Vagina (tissue), 2 donors: ENCODE measurements around the gene LHFPL3.

Source experiments
- POLR2A ChIP-seq, 2 donors: fragments of 450-650 bp; IDR thresholded peaks; one replicate each; pipeline ENCODE4 v1.6.1; 2017; ENCODE audit warnings: antibody characterized with exemption in 2 of 2, mild to moderate bottlenecking in 2 of 2, moderate library complexity in 2 of 2
- POLR2AphosphoS5 ChIP-seq, 2 donors: sonication (generic); formaldehyde crosslinking; IDR thresholded peaks; one replicate each; pipeline ENCODE4 v1.9.0; 2017; ENCODE audit warnings: antibody characterized with exemption in 2 of 2, mild to moderate bottlenecking in 2 of 2, low read depth in 1 of 2; ENCODE audit not compliant: insufficient read depth in 1 of 2
- TF ChIP-seq, protein P1 (sequence below), 3 experiments: fragments of 450-650 bp in 2 of 3; fragments of 200-600 bp in 1 of 3; sonication (generic) in 1 of 3; IDR thresholded peaks; one replicate each; pipeline ENCODE4 v1.5.1; 2017 to 2019; ENCODE audit warnings: antibody characterized with exemption in 3 of 3, mild to moderate bottlenecking in 2 of 3, moderate library complexity in 2 of 3

DNA sequence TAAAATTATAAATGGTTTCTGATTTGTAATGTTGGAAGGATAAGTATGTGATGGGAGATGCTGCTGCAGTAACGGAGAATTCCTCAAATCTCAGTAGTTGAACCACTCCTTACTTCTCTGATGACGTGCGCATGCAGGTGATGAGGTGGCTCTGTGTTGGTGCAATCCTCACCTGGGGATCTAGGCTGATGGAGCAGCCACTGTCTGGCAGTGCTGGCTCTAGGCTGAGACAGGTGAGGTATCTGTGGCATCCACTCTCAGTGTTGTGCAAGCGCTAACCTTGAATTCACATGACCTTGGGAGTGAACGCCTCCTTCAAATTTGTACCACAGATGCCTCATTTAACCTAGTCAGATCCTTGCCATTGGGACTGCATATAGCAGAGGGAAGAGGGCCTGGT lies 35.0 kb downstream of the LHFPL3 start:
- TF ChIP-seq, protein P1, sequence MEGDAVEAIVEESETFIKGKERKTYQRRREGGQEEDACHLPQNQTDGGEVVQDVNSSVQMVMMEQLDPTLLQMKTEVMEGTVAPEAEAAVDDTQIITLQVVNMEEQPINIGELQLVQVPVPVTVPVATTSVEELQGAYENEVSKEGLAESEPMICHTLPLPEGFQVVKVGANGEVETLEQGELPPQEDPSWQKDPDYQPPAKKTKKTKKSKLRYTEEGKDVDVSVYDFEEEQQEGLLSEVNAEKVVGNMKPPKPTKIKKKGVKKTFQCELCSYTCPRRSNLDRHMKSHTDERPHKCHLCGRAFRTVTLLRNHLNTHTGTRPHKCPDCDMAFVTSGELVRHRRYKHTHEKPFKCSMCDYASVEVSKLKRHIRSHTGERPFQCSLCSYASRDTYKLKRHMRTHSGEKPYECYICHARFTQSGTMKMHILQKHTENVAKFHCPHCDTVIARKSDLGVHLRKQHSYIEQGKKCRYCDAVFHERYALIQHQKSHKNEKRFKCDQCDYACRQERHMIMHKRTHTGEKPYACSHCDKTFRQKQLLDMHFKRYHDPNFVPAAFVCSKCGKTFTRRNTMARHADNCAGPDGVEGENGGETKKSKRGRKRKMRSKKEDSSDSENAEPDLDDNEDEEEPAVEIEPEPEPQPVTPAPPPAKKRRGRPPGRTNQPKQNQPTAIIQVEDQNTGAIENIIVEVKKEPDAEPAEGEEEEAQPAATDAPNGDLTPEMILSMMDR (IDR thresholded peaks at IDR 0.05): no peak
- TF ChIP-seq POLR2AphosphoS5 (IDR thresholded peaks at IDR 0.05; ENCODE audit: insufficient read depth in 1 of 2, low read depth in 1 of 2) (no peak), POLR2A (IDR thresholded peaks at IDR 0.05) (no peak)
